ENCODE results near the gene NPAS3.

DNA sequence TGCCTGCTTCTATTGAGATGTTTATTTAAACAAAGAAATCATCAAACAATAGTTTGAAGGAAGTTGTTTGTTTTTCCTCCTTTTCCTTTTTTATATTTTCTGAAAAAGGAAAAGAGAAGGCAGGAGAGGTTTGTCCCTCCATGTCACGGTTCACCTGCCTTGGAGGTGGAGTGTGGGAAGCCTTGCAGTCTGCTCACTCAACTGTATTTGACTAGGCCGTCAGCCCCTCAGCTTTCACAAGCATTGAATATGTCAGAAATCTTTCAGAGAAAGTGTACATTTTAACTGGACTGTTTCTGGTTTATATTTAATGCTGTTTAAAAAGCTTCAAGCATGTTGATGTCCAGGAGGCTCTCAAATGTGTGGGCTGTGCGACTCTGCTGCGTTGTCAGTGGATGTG is 370.4 kb downstream of the NPAS3 start:
- TF ChIP-seq NAIF1 (CRISPR knock-in tag; IDR thresholded peaks at IDR 0.05; ENCODE audit: borderline replicate concordance) (no peak), ZNF776 (CRISPR knock-in tag; IDR thresholded peaks at IDR 0.05) (no peak), EP300 (IDR thresholded peaks at IDR 0.05; ENCODE audit: low read depth in 2 of 2, low read length in 2 of 2) (no peak), EP300 (CRISPR knock-in tag; IDR thresholded peaks at IDR 0.05; ENCODE audit: borderline replicate concordance) (no peak), ZNF780A (CRISPR knock-in tag; IDR thresholded peaks at IDR 0.05) (no peak), POLR2A (IDR thresholded peaks at IDR 0.05; ENCODE audit: insufficient read depth in 1 of 2, low read depth in 2 of 2, low read length in 2 of 2) (no peak), MAZ (IDR thresholded peaks at IDR 0.05; ENCODE audit: borderline replicate concordance, low read depth, low read length) (no peak), MAZ (CRISPR knock-in tag; IDR thresholded peaks at IDR 0.05; ENCODE audit: low read depth) (no peak)
- TF ChIP-seq, protein P1, sequence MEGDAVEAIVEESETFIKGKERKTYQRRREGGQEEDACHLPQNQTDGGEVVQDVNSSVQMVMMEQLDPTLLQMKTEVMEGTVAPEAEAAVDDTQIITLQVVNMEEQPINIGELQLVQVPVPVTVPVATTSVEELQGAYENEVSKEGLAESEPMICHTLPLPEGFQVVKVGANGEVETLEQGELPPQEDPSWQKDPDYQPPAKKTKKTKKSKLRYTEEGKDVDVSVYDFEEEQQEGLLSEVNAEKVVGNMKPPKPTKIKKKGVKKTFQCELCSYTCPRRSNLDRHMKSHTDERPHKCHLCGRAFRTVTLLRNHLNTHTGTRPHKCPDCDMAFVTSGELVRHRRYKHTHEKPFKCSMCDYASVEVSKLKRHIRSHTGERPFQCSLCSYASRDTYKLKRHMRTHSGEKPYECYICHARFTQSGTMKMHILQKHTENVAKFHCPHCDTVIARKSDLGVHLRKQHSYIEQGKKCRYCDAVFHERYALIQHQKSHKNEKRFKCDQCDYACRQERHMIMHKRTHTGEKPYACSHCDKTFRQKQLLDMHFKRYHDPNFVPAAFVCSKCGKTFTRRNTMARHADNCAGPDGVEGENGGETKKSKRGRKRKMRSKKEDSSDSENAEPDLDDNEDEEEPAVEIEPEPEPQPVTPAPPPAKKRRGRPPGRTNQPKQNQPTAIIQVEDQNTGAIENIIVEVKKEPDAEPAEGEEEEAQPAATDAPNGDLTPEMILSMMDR (CRISPR knock-in tag; IDR thresholded peaks at IDR 0.05), result no peak

Measured in HepG2 (cell line).